GM12873 (cell line): ENCODE results near the gene METAP1D.

Experiments used
- TF ChIP-seq, protein P1 (sequence below): IDR thresholded peaks from 2 replicates; pipeline ENCODE4 v1.5.1; 2012; ENCODE audit warnings: low read depth, mild to moderate bottlenecking, moderate library complexity, low read length, control low read depth; ENCODE audit not compliant: insufficient read depth; ENCODE audit errors: missing control alignments

METAP1D gene

GRCh38 chr2:172046080-172046678, 46.4 kb downstream of the METAP1D start:
- TF ChIP-seq, protein P1, sequence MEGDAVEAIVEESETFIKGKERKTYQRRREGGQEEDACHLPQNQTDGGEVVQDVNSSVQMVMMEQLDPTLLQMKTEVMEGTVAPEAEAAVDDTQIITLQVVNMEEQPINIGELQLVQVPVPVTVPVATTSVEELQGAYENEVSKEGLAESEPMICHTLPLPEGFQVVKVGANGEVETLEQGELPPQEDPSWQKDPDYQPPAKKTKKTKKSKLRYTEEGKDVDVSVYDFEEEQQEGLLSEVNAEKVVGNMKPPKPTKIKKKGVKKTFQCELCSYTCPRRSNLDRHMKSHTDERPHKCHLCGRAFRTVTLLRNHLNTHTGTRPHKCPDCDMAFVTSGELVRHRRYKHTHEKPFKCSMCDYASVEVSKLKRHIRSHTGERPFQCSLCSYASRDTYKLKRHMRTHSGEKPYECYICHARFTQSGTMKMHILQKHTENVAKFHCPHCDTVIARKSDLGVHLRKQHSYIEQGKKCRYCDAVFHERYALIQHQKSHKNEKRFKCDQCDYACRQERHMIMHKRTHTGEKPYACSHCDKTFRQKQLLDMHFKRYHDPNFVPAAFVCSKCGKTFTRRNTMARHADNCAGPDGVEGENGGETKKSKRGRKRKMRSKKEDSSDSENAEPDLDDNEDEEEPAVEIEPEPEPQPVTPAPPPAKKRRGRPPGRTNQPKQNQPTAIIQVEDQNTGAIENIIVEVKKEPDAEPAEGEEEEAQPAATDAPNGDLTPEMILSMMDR, result no peak

GRCh38 chr2:172046866-172047565, 47.3 kb downstream of the METAP1D start:
- TF ChIP-seq, protein P1, result no peak

DNA sequence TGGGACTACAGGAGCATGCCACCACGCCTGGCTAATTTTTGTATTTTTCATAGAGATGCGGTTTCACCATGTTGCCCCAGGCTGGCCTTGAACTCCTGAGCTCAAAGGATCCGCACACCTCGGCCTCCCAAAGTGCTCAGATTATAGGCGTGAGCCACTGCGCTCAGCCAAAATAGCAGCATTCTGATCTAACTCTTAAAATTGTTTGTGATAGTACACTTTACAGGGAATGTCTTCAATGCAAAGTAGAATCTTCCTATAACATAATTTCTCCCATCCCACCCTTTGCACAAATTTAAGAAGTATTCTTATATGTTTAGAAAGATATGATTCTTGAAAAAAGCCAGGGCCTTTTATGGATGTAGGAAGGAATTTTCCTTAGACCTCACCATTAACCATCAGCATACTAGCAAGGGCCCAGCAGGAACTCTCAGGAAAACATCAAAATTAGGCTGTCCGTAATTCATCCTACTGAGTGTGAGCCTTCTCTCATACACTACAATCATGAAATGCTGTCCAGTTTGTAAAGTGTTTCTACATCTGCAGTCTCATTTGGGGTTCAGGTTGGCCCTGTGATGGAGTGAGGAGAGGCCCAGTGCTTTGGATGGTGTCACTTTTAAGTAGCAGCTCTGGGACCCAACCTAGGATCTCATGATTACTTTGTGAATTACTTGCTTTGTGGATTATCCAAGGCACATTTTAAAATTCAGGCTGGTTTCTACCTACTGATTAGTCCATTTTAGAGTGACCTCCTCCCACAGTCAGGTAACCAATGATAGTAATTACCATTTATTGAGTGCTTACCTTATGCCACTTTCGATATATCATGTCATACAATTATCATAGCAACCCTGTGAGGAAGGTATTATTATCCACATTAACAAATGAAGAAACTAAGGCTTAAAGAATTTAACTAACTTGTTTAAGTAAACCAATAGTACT, 48.1 kb downstream of the METAP1D start:
- TF ChIP-seq, protein P1, result no peak

GRCh38 chr2:172048508-172049503, 49.1 kb downstream of the METAP1D start:
- TF ChIP-seq, protein P1, result no peak

DNA sequence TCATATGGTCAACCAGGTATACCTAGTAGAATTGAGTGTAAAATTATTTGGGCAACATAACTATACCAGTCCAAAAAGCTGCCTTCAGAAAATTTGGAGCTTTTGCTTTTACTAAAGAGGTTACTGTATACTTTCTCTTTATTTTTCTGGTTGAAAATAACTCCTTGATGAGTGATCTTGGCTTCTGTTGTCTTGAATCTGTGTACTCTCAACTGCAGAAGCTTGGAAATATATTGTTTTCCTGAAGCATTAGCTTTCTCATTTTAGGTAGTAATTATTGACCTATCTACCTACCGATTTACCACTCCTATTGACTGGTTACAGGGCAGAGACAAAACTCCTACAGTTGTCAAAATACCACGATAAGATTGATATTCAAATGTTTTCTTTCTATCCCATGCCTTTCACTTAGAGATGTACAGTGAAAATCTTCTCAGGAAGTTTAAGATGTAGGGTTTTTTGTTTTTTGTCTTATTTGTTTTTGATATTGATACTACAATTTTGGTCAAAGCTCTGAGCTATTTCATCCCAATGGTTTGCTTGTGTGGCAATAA, 49.9 kb downstream of the METAP1D start:
- TF ChIP-seq, protein P1, result no peak

DNA sequence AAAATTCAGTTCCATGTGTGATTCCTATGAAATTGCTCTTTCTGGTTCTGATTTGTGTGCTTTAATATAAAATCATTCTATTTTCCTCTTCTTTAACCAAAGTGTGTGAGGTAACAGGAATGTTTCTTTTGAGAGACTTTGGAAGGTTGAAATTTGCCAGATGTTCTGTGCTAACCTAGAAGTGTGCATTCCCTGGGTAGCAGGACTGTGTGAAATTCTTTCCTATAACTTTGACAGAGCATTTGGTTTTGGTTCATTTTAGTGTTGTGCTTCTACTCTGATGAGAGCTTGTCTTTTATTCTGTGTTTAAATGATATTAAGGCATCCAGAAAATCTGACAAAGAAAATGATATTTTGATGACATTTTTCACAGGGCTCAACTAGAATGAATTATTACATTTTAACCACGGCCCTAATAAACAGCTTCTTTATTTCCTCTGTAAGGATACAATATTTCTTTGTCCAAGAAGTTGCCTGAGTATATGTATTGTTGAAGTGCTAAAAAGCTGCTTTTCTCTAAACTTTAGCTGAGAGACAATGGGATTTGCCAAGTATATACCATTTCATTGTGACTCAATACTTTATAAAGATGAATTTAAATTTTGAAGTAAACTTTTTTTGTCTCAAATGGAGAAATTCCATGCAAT, 50.8 kb downstream of the METAP1D start:
- TF ChIP-seq, protein P1, result no peak
